ENCODE data around the gene MAP1LC3C.
"Not testable (repeated sequence)": the region's sequence is repeated elsewhere in the genome, so short reads cannot be mapped to it uniquely, and the experiment has no call there.

Gene MAP1LC3C

DNA sequence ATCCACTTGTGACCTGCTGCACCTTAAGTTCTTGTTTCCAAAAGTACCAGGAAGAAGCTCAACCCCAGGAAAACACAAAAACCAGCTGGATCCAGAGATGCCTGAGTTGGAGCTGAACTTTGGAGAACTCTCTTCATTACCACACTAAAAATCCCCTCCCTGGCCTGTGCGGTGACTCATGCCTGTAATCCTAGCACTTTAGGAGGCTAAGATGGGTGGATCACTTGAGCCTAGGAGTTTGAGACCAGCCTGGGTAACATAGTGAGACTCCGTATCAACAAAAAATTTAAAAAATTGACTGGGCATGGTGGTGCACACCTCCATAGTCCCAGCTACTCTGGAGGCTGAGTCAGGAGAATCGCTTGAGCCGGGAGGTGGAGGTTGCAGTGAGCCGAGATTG lies 6.2 kb downstream of the MAP1LC3C start:
- DNase-seq (ENCODE audit: low read depth in 3 of 3): no peak

DNA sequence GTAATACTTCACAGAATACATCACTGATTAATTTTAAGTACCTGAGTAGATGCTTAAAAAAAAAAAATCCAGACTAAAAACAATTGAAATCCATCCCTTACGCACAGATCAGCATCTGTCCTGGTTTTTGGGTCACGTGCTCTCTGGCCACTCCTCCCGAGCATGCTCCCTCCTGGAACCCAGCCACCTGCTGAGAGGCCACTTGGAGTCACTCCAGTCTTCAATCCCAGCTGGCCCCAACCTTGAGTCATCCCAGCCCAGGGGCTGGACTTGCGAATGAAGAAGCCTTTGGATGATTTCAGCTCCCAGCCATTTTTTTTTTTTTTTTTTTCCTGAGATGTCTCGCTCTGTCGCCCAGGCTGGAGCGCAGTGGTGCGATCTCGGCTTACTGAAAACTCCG lies 8.9 kb downstream of the MAP1LC3C start:
- no peak for DNase-seq (ENCODE audit: low read depth in 3 of 3)

DNA sequence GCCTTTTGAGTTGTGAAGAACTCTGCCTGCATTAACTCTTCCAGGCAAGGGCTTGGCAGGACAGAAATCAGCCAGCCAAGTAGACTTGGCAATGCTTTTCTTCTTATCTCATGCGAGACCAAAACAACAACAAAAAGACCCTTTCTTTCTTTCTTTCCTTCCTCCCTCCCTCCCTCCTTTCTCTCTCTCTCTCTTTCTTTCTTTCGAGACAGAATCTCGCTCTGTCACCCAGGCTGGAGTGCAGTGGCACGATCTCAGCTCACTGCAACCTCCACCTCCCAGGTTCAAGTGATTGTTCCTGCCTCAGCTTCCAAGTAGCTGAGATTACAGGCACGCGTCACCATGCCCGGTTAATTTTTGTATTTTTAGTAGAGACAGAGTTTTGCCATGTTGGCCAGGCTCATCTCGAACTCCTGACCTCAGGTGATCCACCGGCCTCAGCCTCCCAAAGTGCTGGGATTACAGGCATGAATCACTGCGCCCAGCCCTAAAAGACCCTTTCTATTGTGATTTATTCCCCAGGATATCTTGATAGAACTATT lies 10.4 kb downstream of the MAP1LC3C start:
- DNase-seq (ENCODE audit: low read depth in 3 of 3): not testable (repeated sequence)

DNA sequence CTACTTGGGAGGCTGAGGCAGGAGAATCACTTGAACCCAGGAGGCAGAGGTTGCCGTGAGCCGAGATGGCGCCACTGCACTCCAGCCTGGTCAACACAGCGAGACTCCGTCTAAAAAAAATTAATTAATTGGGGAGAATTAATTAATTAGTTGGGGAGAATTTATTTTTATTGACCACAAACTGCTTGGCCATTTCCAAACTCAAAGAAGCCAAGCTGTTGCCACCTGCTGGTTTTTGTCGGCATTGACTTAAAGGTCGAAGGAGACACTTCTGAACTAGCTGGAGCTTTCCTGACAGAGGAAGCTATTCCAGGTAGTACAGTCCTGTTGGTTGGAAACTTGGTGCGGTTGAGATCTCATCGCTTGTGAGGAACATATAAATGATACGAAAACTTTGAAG lies 13.1 kb downstream of the MAP1LC3C start:
- DNase-seq (ENCODE audit: low read depth in 3 of 3): no peak

DNA sequence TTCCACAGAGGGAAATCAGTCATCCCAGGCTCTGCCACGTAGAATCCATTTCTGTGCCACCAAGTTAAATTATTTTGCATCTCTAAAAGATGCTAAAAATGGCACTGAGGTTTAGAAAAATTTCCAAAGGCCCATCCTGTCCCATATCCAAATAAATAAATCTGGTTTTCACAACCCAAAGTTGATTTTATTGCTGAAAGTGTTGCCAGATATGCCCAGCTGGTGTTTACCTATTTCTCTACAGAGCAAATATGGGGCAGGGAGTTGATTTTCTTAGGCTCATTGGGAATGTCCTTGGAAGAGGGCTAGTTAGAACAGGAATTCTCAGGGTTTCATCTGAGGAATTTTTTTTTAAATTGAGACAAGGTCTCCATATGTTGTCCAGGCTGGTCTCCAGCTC lies 19.0 kb downstream of the MAP1LC3C start:
- DNase-seq (ENCODE audit: low read depth in 3 of 3): no peak

DNA sequence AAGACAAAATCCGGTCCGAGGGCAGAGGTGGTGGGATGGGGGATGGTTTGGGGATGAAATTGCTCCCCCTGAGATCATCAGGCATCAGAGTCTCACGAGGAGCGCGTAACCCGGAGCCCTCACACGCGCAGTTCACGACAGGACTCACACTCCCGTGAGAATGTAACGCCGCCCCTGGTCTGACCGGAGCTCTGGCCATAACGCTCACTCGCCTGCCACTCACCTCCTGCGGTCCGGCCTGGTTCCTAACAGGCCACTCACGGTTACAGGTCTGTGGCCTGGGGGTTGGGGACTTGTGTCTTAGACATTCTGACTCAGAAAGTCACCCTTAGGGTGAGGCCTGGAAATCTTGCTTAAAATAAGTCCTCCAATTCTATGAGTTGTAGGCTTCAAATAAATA lies 19.8 kb downstream of the MAP1LC3C start:
- no peak for DNase-seq (ENCODE audit: low read depth in 3 of 3)

DNA sequence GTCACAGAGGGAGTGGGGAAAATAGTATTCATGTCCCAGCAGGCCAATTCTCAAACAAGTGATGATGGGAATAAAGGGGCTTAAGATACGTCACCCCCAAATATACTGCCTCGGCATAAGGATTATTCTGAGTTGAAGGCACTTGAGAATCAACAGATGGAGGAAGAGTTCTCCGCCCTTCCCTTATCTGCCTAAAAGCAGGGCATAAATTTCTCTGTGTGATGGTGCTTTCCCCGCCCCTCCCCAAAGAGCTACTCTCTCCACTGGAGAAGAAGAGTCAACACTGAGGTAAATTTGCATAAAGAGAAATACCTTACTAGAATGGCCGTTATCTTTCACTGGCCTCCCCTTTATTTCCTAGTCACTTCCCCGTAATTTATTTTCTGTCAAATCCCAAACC lies 22.7 kb downstream of the MAP1LC3C start:
- DNase-seq (ENCODE audit: low read depth in 3 of 3): no peak

DNA sequence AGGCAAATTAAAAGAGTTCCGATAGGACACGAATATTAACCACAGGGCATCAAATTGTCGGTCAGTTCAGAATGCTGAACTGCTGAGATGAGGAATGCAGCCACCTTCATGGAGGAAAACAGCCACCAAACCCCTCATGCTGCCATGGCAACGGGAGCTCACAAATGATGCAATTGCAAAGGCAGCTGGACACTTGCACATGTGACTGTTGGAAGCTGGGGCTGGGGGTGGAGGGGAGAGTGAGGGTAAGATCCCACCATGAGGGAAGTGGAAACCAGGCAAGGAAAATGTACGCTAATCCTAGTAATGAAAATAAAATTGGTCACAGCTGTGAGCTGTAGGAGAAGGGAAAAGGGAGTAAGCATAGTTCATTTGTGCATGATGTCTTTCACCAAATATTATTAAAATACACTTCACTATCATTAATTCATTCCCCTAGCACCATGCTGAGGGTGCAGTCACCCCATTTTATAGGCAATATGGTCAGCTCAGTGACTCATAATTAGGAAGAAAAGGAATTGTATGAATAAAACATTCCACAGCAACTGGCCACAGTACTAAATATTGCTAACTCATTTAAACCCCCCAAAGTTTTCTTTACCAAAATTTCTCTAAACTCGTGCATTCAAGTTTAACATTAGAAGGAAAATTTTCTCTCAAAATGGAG lies 26.1 kb downstream of the MAP1LC3C start:
- no peak for DNase-seq (ENCODE audit: low read depth in 3 of 3)

DNA sequence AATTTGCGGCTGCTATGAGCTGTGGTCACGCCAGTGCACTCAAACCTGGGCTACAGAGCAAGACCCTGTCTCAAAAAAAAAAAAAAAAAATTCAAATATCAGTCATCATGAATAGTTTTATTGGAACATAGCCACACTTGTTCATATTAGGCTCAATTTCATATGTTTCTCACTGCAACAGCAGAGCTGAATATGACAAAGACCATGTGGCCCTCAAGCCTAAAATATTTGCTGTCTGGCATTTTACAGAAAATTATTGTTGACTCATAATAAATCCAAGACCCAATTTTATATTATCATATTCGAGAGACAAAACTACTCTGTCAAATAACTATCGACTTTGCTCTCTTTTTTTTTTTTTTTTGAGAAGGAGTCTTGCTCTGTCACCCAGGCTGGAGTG lies 30.3 kb downstream of the MAP1LC3C start:
- no peak for DNase-seq (ENCODE audit: low read depth in 3 of 3)

DNA sequence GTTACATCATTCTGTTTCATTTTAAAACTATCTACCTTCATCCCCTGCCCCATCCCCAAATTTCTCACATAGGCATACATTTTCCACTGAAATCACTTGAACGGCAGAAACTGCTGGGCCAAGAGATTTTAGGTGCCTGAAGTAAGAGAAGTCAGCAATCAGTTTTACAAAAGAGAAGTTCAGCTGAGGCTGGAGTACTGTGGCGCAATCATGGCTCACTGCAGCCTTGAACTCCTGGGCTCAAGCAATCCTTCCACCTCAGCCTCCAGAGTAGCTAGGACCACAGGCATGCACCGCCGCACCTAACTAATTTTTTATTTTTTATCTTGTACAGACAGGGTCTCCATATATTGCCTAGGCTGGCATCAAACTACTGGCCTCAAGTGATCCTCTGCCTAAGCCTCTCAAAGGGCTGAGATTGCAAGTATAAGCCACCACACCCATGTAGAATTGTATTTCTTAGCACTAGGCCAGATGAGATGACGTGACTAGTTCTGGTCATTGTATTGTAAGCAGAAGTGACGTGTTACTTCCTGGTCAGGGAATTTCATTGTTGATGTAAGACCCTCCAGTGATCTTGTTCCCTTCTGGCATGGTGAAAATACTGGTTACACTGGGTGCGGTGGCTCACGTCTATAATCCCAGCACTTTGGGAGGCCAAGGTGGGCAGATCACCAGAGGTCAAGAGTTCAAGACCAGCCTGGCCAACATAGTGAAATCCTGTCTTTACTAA lies 34.2 kb downstream of the MAP1LC3C start:
- DNase-seq (ENCODE audit: low read depth in 3 of 3): no peak

DNA sequence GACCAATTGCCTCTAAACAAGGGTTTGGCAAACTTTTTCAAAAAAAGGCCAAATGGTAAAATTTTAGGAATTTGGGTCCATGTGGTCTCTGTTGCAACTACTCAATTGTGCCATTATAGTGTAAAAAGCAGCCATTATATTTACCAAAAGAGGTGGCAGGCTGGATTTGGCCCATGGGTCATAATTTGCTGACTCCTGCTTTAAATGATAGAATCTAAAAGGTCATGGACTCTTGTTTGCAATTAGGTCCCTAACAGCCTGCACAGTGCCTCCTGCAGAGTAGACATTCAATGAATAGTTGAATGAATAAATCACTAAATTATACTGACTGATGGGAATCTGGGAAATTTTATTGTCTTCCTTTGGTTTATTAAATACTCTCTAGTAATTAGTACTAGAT lies 35.2 kb downstream of the MAP1LC3C start:
- no peak for DNase-seq (ENCODE audit: low read depth in 3 of 3)

DNA sequence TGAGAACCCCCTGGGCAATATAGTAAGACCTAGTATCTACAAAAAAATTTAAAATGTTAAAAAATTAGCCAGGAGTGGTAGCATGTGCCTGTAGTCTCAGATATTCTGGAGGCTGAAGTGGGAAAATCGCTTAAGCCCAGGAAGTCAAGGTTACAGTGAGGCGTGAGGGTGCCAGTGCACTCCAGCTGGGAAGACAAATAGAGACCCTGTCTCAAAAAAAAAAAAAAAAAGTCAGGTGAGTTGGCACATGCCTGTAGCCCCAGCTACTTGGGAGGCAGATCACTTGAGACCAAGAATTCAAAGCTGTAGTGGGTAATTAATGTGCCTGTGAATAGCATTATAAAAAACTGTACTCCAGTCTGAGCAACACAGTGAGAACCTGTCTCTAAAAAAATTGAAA lies 36.7 kb downstream of the MAP1LC3C start:
- DNase-seq (ENCODE audit: low read depth in 3 of 3): no peak

DNA sequence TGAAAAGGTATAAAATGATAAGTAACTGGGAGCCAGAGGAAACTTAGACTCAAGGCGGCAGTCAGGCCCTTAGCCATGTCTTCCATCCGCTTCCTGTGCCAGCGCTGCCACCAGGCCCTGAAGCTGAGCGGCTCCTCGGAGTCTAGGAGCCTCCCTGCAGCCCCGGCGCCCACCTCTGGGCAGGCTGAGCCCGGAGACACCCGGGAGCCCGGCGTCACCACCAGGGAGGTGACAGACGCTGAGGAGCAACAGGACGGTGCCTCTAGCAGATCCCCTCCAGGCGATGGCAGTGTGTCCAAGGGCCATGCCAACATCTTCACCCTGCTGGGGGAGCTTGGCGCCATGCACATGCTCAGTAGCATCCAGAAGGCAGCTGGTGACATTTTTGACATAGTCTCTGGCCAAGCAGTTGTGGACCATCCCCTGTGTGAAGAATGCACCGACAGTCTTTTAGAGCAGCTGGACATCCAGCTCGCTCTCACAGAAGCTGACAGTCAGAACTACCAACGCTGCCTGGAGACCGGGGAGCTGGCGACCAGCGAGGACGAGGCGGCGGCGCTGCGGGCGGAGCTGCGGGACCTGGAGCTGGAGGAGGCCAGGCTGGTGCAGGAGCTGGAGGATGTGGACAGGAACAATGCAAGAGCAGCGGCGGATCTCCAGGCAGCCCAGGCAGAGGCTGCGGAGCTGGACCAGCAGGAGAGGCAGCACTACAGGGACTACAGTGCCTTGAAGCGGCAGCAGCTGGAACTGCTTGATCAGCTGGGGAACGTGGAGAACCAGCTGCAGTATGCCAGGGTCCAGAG lies 41.0 kb downstream of the MAP1LC3C start, which contains the start of gene BECN2:
Gene BECN2 (plus strand): TSS at position 76 of the 803 bp plus-strand sequence. CDS start 0 bp downstream, at position 76.
- DNase-seq (ENCODE audit: low read depth in 3 of 3): no peak

DNA sequence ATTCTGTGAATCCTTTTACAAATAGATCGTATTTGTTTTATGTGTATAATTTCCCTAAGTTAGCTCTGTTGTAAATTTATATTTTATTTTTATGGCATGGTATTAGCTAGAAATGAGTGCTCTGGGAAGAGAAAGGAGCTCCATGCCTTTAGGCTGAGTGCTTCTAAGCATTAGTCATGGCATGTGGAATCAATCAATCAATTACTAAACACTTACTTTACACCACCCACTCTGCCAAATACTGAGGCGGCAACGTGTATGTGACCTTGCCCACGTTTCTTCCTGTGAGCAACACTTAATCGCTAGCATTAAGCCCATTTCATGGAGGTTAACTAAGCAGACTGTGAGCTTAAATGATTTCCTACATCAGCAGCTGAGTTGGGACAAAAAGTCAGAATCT lies 48.5 kb downstream of the MAP1LC3C start:
- DNase-seq (ENCODE audit: low read depth in 3 of 3): no peak

DNA sequence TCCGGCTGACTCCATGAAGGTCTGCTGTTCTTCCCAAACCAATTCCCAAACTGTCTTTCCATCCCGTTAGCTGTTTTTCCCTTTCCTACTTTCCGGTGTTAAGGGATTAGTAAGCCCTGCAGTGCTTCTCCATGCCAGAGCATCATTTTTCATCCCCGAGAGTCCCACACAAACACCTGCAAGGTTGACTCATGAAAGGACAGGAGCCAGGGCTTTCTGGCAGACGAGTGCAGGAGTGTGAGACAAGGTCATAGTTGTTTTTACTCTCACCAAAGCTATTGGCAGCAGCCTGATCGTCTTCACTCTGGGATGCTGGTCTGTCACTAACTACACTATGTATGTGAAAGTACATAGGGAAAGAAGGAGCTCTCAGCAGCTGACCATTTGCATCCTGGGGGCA lies 51.5 kb downstream of the MAP1LC3C start:
- no peak for DNase-seq (ENCODE audit: low read depth in 3 of 3)

Data from stimulated activated CD4-positive, alpha-beta T cell treated with anti-CD3 and anti-CD28 coated beads, TNF-alpha, amount 100 ng/mL, for 4 hours (primary cell).